ENCODE measurements around the gene CALHM4.

CALHM4 gene

DNA sequence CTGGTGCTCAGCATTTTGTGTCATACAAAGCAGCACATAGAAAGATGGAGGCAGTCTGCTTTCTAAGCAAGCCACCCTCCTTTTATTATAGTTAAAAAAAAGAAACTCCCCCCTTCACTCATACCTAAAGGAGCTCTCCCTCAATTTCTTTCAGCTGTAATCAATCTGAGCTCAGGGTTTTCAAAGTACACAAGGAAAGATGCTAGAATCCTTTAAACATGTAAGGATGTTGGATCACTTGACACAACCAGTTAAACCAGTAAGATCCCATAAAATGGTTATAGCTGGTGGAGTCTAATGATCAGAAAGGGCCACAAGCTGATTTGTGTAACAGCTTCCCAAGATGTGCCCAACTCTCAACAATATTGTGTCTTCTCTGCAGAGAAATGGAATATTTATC lies at the start of gene CALHM4:
Gene CALHM4 (plus strand): TSS at position 301 of the 400 bp plus-strand sequence. CDS start 43 bp downstream, at position 344.
- Histone ChIP-seq H3K27me3 (ENCODE audit: low read depth, low read length) (no peaks in the 10 kb centered on the region), H3K4me3 (ENCODE audit: low read depth in 1 of 2, low read length in 2 of 2) (no peak within 1 kb of the TSS)

GRCh38 chr6:116507324-116507723 lies 46.2 kb upstream of the CALHM4 start:
- Histone ChIP-seq H3K4me3 (ENCODE audit: low read depth in 1 of 2, low read length in 2 of 2) (no peak overlapping the region), H3K27ac (ENCODE audit: low read length) (no peak overlapping the region), H3K9me3 (ENCODE audit: control insufficient read depth in 1 of 2, low read length in 2 of 2) (no peaks in the 10 kb centered on the region), H3K27me3 (ENCODE audit: low read depth, low read length) (no peaks in the 10 kb centered on the region), H3K4me1 (ENCODE audit: control insufficient read depth in 1 of 2, insufficient read depth in 2 of 2, low read length in 2 of 2) (no peaks in the 10 kb centered on the region), H3K36me3 (ENCODE audit: control insufficient read depth in 1 of 2, insufficient read depth in 2 of 2, low read length in 2 of 2) (peaks cover 0 to 7% of the 10 kb centered on the region in 2 donors)

More for the DNA sequence above, at the start of gene CALHM4:
- H3K4me1 ChIP-seq (ENCODE audit: control insufficient read depth in 1 of 2, insufficient read depth in 2 of 2, low read length in 2 of 2) = peaks cover 0 to 3% of the 10 kb centered on the region in 2 donors
- no peaks in the 10 kb centered on the region for H3K9me3 ChIP-seq (ENCODE audit: control insufficient read depth in 1 of 2, low read length in 2 of 2)
- H3K27ac ChIP-seq (ENCODE audit: low read length) = no peak within 1 kb of the TSS
- H3K36me3 ChIP-seq (ENCODE audit: control insufficient read depth in 1 of 2, insufficient read depth in 2 of 2, low read length in 2 of 2) = no peaks in the 10 kb centered on the region

GRCh38 chr6:116508527-116508926 lies 45.0 kb upstream of the CALHM4 start:
- Histone ChIP-seq H3K27ac (ENCODE audit: low read length) (no peak overlapping the region), H3K36me3 (ENCODE audit: control insufficient read depth in 1 of 2, insufficient read depth in 2 of 2, low read length in 2 of 2) (peaks cover 0 to 7% of the 10 kb centered on the region in 2 donors), H3K4me3 (ENCODE audit: low read depth in 1 of 2, low read length in 2 of 2) (no peak overlapping the region), H3K9me3 (ENCODE audit: control insufficient read depth in 1 of 2, low read length in 2 of 2) (no peaks in the 10 kb centered on the region), H3K4me1 (ENCODE audit: control insufficient read depth in 1 of 2, insufficient read depth in 2 of 2, low read length in 2 of 2) (no peaks in the 10 kb centered on the region), H3K27me3 (ENCODE audit: low read depth, low read length) (no peaks in the 10 kb centered on the region)

- peak within 1 kb of the TSS; percentile 66 to 79 for H3K4me3 ChIP-seq (ENCODE audit: low read depth in 1 of 2, low read length in 2 of 2)
- peaks cover 0 to 16% of the 10 kb centered on the region in 2 donors for H3K36me3 ChIP-seq (ENCODE audit: control insufficient read depth in 1 of 2, insufficient read depth in 2 of 2, low read length in 2 of 2)
- H3K9me3 ChIP-seq (ENCODE audit: control insufficient read depth in 1 of 2, low read length in 2 of 2) = no peaks in the 10 kb centered on the region
- H3K27me3 ChIP-seq (ENCODE audit: low read depth, low read length) = no peaks in the 10 kb centered on the region
- H3K4me1 ChIP-seq (ENCODE audit: control insufficient read depth in 1 of 2, insufficient read depth in 2 of 2, low read length in 2 of 2) = no peaks in the 10 kb centered on the region
- peak within 1 kb of the TSS; percentile 90 for H3K27ac ChIP-seq (ENCODE audit: low read length)
These were observed 42.0 kb upstream of the CALHM4 start, which contains the start of gene CALHM5 for GRCh38 chr6:116511424-116512110. TSS of gene CALHM5 (plus strand) at chr6:116511639. CDS start at chr6:116511697, 58 bp downstream.

GRCh38 chr6:116512111-116512559 lies 41.4 kb upstream of the CALHM4 start:
- H3K36me3 ChIP-seq (ENCODE audit: control insufficient read depth in 1 of 2, insufficient read depth in 2 of 2, low read length in 2 of 2) = peaks cover 0 to 21% of the 10 kb centered on the region in 2 donors
- peak overlapping the region; percentile 66 to 79 for H3K4me3 ChIP-seq (ENCODE audit: low read depth in 1 of 2, low read length in 2 of 2)
- no peaks in the 10 kb centered on the region for H3K4me1 ChIP-seq (ENCODE audit: control insufficient read depth in 1 of 2, insufficient read depth in 2 of 2, low read length in 2 of 2)
- H3K9me3 ChIP-seq (ENCODE audit: control insufficient read depth in 1 of 2, low read length in 2 of 2) = no peaks in the 10 kb centered on the region
- H3K27ac ChIP-seq (ENCODE audit: low read length) = peak overlapping the region; percentile 90
- no peaks in the 10 kb centered on the region for H3K27me3 ChIP-seq (ENCODE audit: low read depth, low read length)

- Histone ChIP-seq H3K9me3 (ENCODE audit: control insufficient read depth in 1 of 2, low read length in 2 of 2) (no peaks in the 10 kb centered on the region), H3K4me3 (ENCODE audit: low read depth in 1 of 2, low read length in 2 of 2) (peak overlapping the region; percentile 66 to 79), H3K27ac (ENCODE audit: low read length) (peak overlapping the region; percentile 90), H3K27me3 (ENCODE audit: low read depth, low read length) (no peaks in the 10 kb centered on the region), H3K36me3 (ENCODE audit: control insufficient read depth in 1 of 2, insufficient read depth in 2 of 2, low read length in 2 of 2) (peaks cover 0 to 21% of the 10 kb centered on the region in 2 donors), H3K4me1 (ENCODE audit: control insufficient read depth in 1 of 2, insufficient read depth in 2 of 2, low read length in 2 of 2) (no peaks in the 10 kb centered on the region)
These were observed 40.8 kb upstream of the CALHM4 start for GRCh38 chr6:116512734-116513133.

DNA sequence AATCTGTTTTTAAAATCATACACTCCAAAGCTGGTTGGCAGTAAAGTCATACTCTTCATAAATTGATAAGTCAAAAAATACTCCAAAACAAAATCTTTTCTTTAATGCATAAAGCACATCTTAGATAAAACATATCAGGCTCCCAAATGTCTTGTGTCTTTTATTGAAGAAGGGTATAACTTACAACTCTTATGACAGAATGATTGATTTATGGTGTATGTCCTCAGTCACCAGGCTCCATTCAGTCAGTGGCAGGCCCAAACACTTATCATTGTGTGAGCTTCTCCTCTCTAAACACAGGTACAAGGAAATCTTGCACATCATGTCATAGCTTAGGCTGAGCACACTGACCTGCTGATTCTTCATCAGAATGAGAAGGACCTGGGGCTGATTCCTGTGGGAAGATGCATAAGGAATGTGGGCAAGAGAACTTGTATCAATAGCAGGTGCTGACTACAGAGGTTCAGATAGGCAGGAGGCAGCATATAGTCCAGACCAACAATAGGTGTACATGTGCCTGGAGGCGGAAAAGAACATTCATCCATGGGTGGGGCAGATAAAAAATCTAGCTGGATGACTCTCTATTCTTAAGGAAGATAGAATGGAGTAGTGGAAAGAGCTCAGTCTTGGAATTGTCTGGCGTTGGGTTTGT lies 40.2 kb upstream of the CALHM4 start:
- Histone ChIP-seq H3K4me3 (ENCODE audit: low read depth in 1 of 2, low read length in 2 of 2) (peak overlapping the region; percentile 66 to 79), H3K9me3 (ENCODE audit: control insufficient read depth in 1 of 2, low read length in 2 of 2) (no peaks in the 10 kb centered on the region), H3K27ac (ENCODE audit: low read length) (no peak overlapping the region), H3K36me3 (ENCODE audit: control insufficient read depth in 1 of 2, insufficient read depth in 2 of 2, low read length in 2 of 2) (peaks cover 0 to 21% of the 10 kb centered on the region in 2 donors), H3K27me3 (ENCODE audit: low read depth, low read length) (no peaks in the 10 kb centered on the region), H3K4me1 (ENCODE audit: control insufficient read depth in 1 of 2, insufficient read depth in 2 of 2, low read length in 2 of 2) (no peaks in the 10 kb centered on the region)

DNA sequence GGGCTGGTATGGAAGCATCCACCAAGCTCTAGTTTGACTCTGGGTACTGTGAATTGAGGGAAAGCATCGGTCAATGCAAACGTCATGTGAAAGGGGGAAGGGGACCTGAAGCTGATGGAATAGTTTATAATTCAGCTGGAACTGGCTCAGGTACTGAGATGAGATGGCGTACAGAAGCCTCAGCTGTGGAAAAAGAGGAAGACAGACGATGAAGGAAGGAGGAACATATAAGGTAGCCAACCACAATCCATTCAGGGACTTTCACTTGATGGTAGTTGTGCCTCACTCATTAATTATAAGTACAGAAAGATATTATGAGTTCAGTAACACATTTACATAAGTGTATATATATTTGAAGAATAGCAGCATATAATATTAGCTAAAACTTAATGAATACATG lies 39.4 kb upstream of the CALHM4 start:
- Histone ChIP-seq H3K9me3 (ENCODE audit: control insufficient read depth in 1 of 2, low read length in 2 of 2) (no peaks in the 10 kb centered on the region), H3K27ac (ENCODE audit: low read length) (no peak overlapping the region), H3K4me1 (ENCODE audit: control insufficient read depth in 1 of 2, insufficient read depth in 2 of 2, low read length in 2 of 2) (no peaks in the 10 kb centered on the region), H3K27me3 (ENCODE audit: low read depth, low read length) (no peaks in the 10 kb centered on the region), H3K4me3 (ENCODE audit: low read depth in 1 of 2, low read length in 2 of 2) (no peak overlapping the region), H3K36me3 (ENCODE audit: control insufficient read depth in 1 of 2, insufficient read depth in 2 of 2, low read length in 2 of 2) (peaks cover 0 to 21% of the 10 kb centered on the region in 2 donors)

- no peak overlapping the region for H3K27ac ChIP-seq (ENCODE audit: low read length)
- peaks cover 0 to 21% of the 10 kb centered on the region in 2 donors for H3K36me3 ChIP-seq (ENCODE audit: control insufficient read depth in 1 of 2, insufficient read depth in 2 of 2, low read length in 2 of 2)
- no peaks in the 10 kb centered on the region for H3K4me1 ChIP-seq (ENCODE audit: control insufficient read depth in 1 of 2, insufficient read depth in 2 of 2, low read length in 2 of 2)
- H3K9me3 ChIP-seq (ENCODE audit: control insufficient read depth in 1 of 2, low read length in 2 of 2) = no peaks in the 10 kb centered on the region
- no peak overlapping the region for H3K4me3 ChIP-seq (ENCODE audit: low read depth in 1 of 2, low read length in 2 of 2)
- no peaks in the 10 kb centered on the region for H3K27me3 ChIP-seq (ENCODE audit: low read depth, low read length)
These were observed 38.4 kb upstream of the CALHM4 start for GRCh38 chr6:116515141-116515540.

GRCh38 chr6:116518621-116519368 lies 34.8 kb upstream of the CALHM4 start:
- Histone ChIP-seq H3K36me3 (ENCODE audit: control insufficient read depth in 1 of 2, insufficient read depth in 2 of 2, low read length in 2 of 2) (peaks cover 0 to 14% of the 10 kb centered on the region in 2 donors), H3K4me3 (ENCODE audit: low read depth in 1 of 2, low read length in 2 of 2) (no peak overlapping the region), H3K9me3 (ENCODE audit: control insufficient read depth in 1 of 2, low read length in 2 of 2) (no peaks in the 10 kb centered on the region), H3K4me1 (ENCODE audit: control insufficient read depth in 1 of 2, insufficient read depth in 2 of 2, low read length in 2 of 2) (no peaks in the 10 kb centered on the region), H3K27ac (ENCODE audit: low read length) (no peak overlapping the region), H3K27me3 (ENCODE audit: low read depth, low read length) (no peaks in the 10 kb centered on the region)

GRCh38 chr6:116522896-116523295 lies 30.7 kb upstream of the CALHM4 start:
- Histone ChIP-seq H3K9me3 (ENCODE audit: control insufficient read depth in 1 of 2, low read length in 2 of 2) (no peaks in the 10 kb centered on the region), H3K4me3 (ENCODE audit: low read depth in 1 of 2, low read length in 2 of 2) (no peak overlapping the region), H3K27me3 (ENCODE audit: low read depth, low read length) (no peaks in the 10 kb centered on the region), H3K36me3 (ENCODE audit: control insufficient read depth in 1 of 2, insufficient read depth in 2 of 2, low read length in 2 of 2) (no peaks in the 10 kb centered on the region), H3K4me1 (ENCODE audit: control insufficient read depth in 1 of 2, insufficient read depth in 2 of 2, low read length in 2 of 2) (no peaks in the 10 kb centered on the region), H3K27ac (ENCODE audit: low read length) (no peak overlapping the region)

Measured in muscle layer of duodenum (tissue), 2 donors.